WERI-Rb-1 (cell line): ENCODE results near the gene TBX10.
"Not testable (repeated sequence)": the region's sequence is repeated elsewhere in the genome, so short reads cannot be mapped to it uniquely, and the experiment has no call there.

Experiments
- DNase-seq: peaks from one replicate; pipeline ENCODE4 v3.0.0-alpha.2; 2020
- H3K27ac ChIP-seq: fragments of 250-450 bp; sonication (Bioruptor Pico); 2 replicates; pipeline ENCODE4 v1.5.1; 2020; ENCODE audit warnings: mild to moderate bottlenecking, moderate library complexity
- H3K27me3 ChIP-seq: fragments of 250-450 bp; sonication (Bioruptor Pico); 2 replicates; pipeline ENCODE4 v1.5.1; 2021; ENCODE audit warnings: mild to moderate bottlenecking, low read depth, moderate library complexity; ENCODE audit not compliant: insufficient read depth, severe bottlenecking
- H3K36me3 ChIP-seq: fragments of 250-450 bp; sonication (Bioruptor Pico); 2 replicates; pipeline ENCODE4 v1.5.1; 2020; ENCODE audit warnings: mild to moderate bottlenecking, moderate library complexity
- H3K4me3 ChIP-seq: 2 replicates; pipeline ENCODE4 v1.5.1; 2011; ENCODE audit warnings: low read depth, mild to moderate bottlenecking, control low read depth, low read length
- H3K9me3 ChIP-seq: fragments of 250-450 bp; sonication (Bioruptor Pico); 2 replicates; pipeline ENCODE4 v1.5.1; 2021; ENCODE audit warnings: mild to moderate bottlenecking, moderate library complexity; ENCODE audit not compliant: severe bottlenecking
- TF ChIP-seq, protein P1 (sequence below): IDR thresholded peaks from 2 replicates; pipeline ENCODE4 v1.5.1; 2011; ENCODE audit warnings: low read depth, mild to moderate bottlenecking, control low read depth, inconsistent platforms, low read length

Gene TBX10

GRCh38 chr11:67605231-67606011 is 34.1 kb downstream of the TBX10 start:
- peaks cover 5% of the 10 kb centered on the region for H3K9me3 ChIP-seq
- H3K36me3 ChIP-seq = peaks cover 22% of the 10 kb centered on the region
- peak overlapping the region; percentile 92 for H3K27ac ChIP-seq
- TF ChIP-seq, protein P1, sequence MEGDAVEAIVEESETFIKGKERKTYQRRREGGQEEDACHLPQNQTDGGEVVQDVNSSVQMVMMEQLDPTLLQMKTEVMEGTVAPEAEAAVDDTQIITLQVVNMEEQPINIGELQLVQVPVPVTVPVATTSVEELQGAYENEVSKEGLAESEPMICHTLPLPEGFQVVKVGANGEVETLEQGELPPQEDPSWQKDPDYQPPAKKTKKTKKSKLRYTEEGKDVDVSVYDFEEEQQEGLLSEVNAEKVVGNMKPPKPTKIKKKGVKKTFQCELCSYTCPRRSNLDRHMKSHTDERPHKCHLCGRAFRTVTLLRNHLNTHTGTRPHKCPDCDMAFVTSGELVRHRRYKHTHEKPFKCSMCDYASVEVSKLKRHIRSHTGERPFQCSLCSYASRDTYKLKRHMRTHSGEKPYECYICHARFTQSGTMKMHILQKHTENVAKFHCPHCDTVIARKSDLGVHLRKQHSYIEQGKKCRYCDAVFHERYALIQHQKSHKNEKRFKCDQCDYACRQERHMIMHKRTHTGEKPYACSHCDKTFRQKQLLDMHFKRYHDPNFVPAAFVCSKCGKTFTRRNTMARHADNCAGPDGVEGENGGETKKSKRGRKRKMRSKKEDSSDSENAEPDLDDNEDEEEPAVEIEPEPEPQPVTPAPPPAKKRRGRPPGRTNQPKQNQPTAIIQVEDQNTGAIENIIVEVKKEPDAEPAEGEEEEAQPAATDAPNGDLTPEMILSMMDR = peak; percentile 61
- no peaks in the 10 kb centered on the region for H3K27me3 ChIP-seq
- peak; percentile 97 for DNase-seq
- H3K4me3 ChIP-seq = peak overlapping the region; percentile 83

DNA sequence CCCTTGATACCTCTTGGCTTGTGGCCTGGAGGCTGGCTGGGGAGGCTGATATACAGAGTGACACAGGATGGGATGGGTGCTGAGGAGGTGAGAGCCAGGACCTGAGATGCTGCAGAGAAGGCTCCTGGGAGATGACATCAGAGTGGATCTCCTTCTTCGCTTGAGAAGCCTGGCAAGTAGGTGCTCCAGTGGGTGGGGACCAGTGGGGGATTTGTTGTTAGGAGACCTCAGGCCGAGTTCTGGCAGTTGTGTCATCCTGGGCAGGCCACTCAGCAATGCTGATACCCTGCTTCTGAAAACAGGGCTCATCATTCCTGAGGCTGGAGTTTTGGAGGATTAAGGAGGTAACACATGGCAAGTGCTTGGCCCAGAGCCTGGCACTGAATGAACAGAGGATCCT is 34.7 kb downstream of the TBX10 start:
- H3K9me3 ChIP-seq = peaks cover 5% of the 10 kb centered on the region
- no peak overlapping the region for H3K4me3 ChIP-seq
- H3K27me3 ChIP-seq = no peaks in the 10 kb centered on the region
- H3K36me3 ChIP-seq = peaks cover 17% of the 10 kb centered on the region
- TF ChIP-seq, protein P1 = no peak
- DNase-seq = no peak
- H3K27ac ChIP-seq = peak overlapping the region; percentile 92

DNA sequence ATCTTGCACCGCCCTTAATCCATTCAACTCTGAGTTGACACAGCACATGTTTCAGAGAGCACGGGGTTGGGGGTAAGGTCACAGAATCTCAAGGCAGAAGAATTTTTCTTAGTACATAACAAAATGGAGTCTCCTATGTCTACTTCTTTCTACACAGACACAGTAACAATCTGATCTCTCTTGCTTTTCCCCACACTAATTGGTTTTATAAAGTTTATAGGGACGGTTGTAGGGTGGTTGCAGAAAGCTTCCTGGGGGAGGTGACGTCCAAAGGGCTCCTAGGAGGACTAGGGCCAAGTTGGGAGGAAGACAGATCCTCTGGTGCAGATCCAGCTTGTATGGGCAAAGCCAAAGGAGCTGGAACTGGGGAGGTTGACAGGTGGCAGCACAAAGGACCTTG is 35.4 kb downstream of the TBX10 start:
- H3K4me3 ChIP-seq, H3K9me3 ChIP-seq, DNase-seq, H3K27me3 ChIP-seq: not testable (repeated sequence)
- Histone ChIP-seq H3K27ac (peak overlapping the region; percentile 92), H3K36me3 (peaks cover 12% of the 10 kb centered on the region)

GRCh38 chr11:67601098-67601497 is 38.5 kb downstream of the TBX10 start:
- Histone ChIP-seq H3K9me3 (peaks cover 16% of the 10 kb centered on the region), H3K27ac (no peak overlapping the region), H3K36me3 (no peaks in the 10 kb centered on the region), H3K27me3 (no peaks in the 10 kb centered on the region), H3K4me3 (no peak overlapping the region)
- TF ChIP-seq, protein P1 = no peak
- no peak for DNase-seq

- DNase-seq = no peak
These were observed 39.1 kb downstream of the TBX10 start for GRCh38 chr11:67600324-67601029.

GRCh38 chr11:67599149-67599548 is 40.4 kb downstream of the TBX10 start:
- Histone ChIP-seq H3K36me3 (no peaks in the 10 kb centered on the region), H3K9me3 (peaks cover 16% of the 10 kb centered on the region), H3K4me3 (no peak overlapping the region), H3K27ac (no peak overlapping the region), H3K27me3 (no peaks in the 10 kb centered on the region)
- TF ChIP-seq, protein P1 = no peak
- no peak for DNase-seq

More at GRCh38 chr11:67600324-67601029, 39.1 kb downstream of the TBX10 start:
- H3K36me3 ChIP-seq = no peaks in the 10 kb centered on the region
- H3K4me3 ChIP-seq = no peak overlapping the region
- H3K27me3 ChIP-seq = no peaks in the 10 kb centered on the region
- TF ChIP-seq, protein P1 = no peak
- peaks cover 16% of the 10 kb centered on the region for H3K9me3 ChIP-seq
- H3K27ac ChIP-seq = no peak overlapping the region

DNA sequence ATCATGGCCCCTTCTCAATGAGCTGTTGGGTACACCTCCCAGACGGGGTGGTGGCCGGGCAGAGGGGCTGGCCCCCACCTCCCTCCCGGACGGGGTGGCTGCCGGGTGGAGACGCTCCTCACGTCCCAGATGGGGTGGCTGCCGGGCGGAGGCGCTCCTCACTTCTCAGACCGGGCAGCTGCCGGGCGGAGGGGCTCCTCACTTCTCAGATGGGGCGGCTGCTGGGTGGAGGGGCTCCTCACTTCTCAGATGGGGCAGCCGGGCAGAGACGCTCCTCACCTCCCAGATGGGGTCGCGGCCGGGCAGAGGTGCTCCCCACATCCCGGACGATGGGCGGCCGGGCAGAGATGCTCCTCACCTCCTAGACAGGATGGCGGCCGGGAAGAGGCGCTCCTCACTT is 41.6 kb downstream of the TBX10 start:
- DNase-seq = not testable (repeated sequence)

DNA sequence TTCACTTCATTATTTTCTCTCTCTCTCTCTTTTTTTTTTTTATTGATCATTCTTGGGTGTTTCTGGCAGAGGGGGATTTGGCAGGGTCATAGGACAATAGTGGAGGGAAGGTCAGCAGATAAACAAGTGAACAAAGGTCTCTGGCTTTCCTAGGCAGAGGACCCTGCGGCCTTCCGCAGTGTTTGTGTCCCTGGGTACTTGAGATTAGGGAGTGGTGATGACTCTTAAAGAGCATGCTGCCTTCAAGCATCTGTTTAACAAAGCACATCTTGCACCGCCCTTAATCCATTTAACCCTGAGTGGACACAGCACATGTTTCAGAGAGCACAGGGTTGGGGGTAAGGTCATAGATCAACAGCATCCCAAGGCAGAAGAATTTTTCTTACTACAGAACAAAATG is 42.1 kb downstream of the TBX10 start:
- H3K27me3 ChIP-seq, DNase-seq: not testable (repeated sequence)

More for the DNA sequence above, 41.6 kb downstream of the TBX10 start:
- not testable (repeated sequence) for H3K36me3 ChIP-seq, H3K27me3 ChIP-seq, H3K27ac ChIP-seq, H3K4me3 ChIP-seq
- peaks cover 16% of the 10 kb centered on the region for H3K9me3 ChIP-seq

More for the DNA sequence above, 42.1 kb downstream of the TBX10 start:
- peaks cover 13% of the 10 kb centered on the region for H3K9me3 ChIP-seq
- not testable (repeated sequence) for H3K4me3 ChIP-seq, H3K36me3 ChIP-seq, H3K27ac ChIP-seq
